Aorta (tissue), 5 donors: Measurements from ENCODE around the gene HAS3. TPM values are rescaled to one million over a fixed set of nuclear protein-coding genes. Genes with fewer than 3 reads are reported as not detected.

Experiments
- ATAC-seq: fragments of 200-7000 bp; cut with Tn5 transposase; one replicate; pipeline ENCODE4 v1.9.1; 2022; ENCODE audit warnings: moderate library complexity; ENCODE audit not compliant: low FRiP score
- DNase-seq, 2 donors: peaks; one replicate each; pipeline ENCODE4 v3.0.0-alpha.2; 2020
- H3K27ac ChIP-seq, 2 donors: one replicate each; pipeline ENCODE4 v1.5.1; 2013; ENCODE audit warnings: low read length in 2 of 2, mild to moderate bottlenecking in 2 of 2, moderate library complexity in 2 of 2, control low read depth in 1 of 2, inconsistent platforms in 1 of 2, low read depth in 1 of 2
- H3K27me3 ChIP-seq, 2 donors: one replicate each; pipeline ENCODE4 v1.6.1; 2013; ENCODE audit warnings: control low read depth in 1 of 2, low read length in 1 of 2, mild to moderate bottlenecking in 1 of 2, moderate library complexity in 1 of 2; ENCODE audit not compliant: insufficient read depth in 2 of 2, control insufficient read depth in 1 of 2
- H3K36me3 ChIP-seq, 2 donors: one replicate each; pipeline ENCODE4 v1.6.1; 2013; ENCODE audit warnings: control low read depth in 1 of 2, low read length in 1 of 2, mild to moderate bottlenecking in 1 of 2; ENCODE audit not compliant: insufficient read depth in 2 of 2, control insufficient read depth in 1 of 2
- H3K4me1 ChIP-seq, 2 donors: one replicate each; pipeline ENCODE4 v1.6.1; 2013; ENCODE audit warnings: low read length in 2 of 2, control low read depth in 1 of 2, mild to moderate bottlenecking in 1 of 2, moderate library complexity in 1 of 2; ENCODE audit not compliant: insufficient read depth in 2 of 2, control insufficient read depth in 1 of 2
- H3K4me3 ChIP-seq, 2 donors: one replicate each; pipeline ENCODE4 v1.5.1; 2013; ENCODE audit warnings: low read length in 2 of 2, control low read depth in 1 of 2, mild to moderate bottlenecking in 1 of 2
- H3K9me3 ChIP-seq: one replicate; pipeline ENCODE4 v1.6.1; 2013; ENCODE audit warnings: mild to moderate bottlenecking, low read length; ENCODE audit not compliant: control insufficient read depth
- WGBS, 2 donors: extraction: QIAGEN DNeasy Blood & Tissue Kit; methylation state at CpG; one replicate each; pipeline ENCODE4 v1.1.7; 2013; 5-methylcytosine and 5-hydroxymethylcytosine counted together
- intact Hi-C, 2 donors: fragments of 100-400 bp; cut with DNase I; formaldehyde crosslinking; loops; one replicate each; pipeline versions ENCODE4 v1.14.2 to v1.15.0; 2022
- polyA plus RNA-seq, 2 donors: library from polyadenylated mRNA; stranded (reverse); fragments of 200-250 nt; gene quantifications; one replicate each; pipeline ENCODE4 v1.2.3, GENCODE V29; 2013
- total RNA-seq, 2 donors: library from RNA; stranded (reverse); fragmentation: NEBNext Ultra II Directional; extraction: Animal tissue kit (Norgen Biotek cat#: 25700); gene quantifications; one replicate each; pipeline ENCODE4 v1.2.1, GENCODE V29; 2021
- donor health status: healthy with polysubstance abuse.
- donor health status: Bipolar disorder and iron deficiency.
- donor health status: DM: no; HTN: no; CAD: no.
- donor health status: DM: no; HTN: no; CAD: no.
- donor health status: DM: yes; HTN: yes; CAD: no.

Gene HAS3
- total and polyA plus RNA-seq, 4 donors, result 0.54 to 1.3 (median 0.78) TPM

DNA sequence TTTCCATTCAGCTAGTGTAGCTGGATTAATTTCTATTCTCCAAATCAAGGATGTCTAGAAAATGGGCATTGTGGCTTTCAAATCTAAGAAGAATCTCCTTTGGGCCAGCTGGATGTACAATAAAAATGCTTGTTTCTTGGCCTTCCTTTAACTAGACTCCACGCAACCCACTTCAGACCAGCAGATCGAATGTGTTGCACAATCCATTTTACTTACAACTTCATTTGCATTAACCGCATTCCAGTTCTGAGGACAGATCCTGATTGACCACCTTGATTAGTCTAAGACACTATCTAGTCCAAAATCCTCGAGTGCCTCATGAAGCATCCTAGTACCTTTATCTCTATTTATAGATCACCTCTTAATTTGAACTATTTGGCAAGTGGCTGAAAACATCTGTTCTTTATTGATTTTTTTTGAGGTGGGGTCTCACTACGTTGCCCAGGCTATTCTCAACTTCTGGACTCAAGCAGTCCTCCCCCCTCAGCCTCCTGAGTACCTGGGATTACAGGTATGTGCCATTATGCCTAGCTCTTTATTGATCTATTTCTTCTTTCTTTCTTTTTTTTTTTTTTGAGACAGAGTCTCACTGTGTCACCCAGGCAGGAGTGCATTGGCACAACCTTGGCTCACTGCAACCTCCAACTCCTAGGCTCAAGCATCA is 20.3 kb upstream of the HAS3 start:
- ATAC-seq, result no peak
- Histone ChIP-seq H3K27ac (no peak overlapping the region), H3K9me3 (no peaks in the 10 kb centered on the region), H3K36me3 (peaks cover 0 to 2% of the 10 kb centered on the region in 2 donors), H3K4me1 (no peaks in the 10 kb centered on the region), H3K4me3 (no peak overlapping the region), H3K27me3 (no peaks in the 10 kb centered on the region)
- intact Hi-C loops, result no loop called here
- 94 to 98% methylated on average over 5 of the region's 5 CpGs for WGBS, 2 donors
- DNase-seq, result no peak

DNA sequence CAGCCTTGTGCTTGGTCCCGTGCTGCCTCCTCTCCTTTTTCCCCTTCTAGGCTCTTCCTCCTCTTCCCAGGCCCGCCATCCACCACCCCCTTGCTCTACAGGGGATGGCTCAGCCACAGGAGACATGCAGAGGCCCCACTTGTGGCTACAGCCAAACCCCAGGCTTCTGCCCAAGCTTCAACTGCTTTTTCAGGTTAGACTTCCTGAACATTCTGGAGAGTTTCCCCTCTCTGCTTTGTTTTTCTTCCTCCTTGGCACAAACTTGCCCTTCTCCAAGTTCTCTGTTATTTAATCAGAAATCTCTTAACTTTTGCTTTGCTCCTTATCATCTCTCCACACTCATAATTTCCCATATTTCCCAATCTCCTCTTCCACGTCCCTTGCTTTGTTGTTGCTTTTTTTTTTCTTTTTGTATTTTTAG is 18.3 kb upstream of the HAS3 start:
- Histone ChIP-seq H3K36me3 (peaks cover 0 to 2% of the 10 kb centered on the region in 2 donors), H3K4me3 (no peak overlapping the region), H3K4me1 (no peaks in the 10 kb centered on the region), H3K27me3 (no peaks in the 10 kb centered on the region), H3K27ac (no peak overlapping the region), H3K9me3 (no peaks in the 10 kb centered on the region)
- DNase-seq (no peak), ATAC-seq (no peak)
- WGBS, 2 donors, result 73 to 77% methylated on average over 3 of the region's 3 CpGs
- intact Hi-C loops, result no loop called here

DNA sequence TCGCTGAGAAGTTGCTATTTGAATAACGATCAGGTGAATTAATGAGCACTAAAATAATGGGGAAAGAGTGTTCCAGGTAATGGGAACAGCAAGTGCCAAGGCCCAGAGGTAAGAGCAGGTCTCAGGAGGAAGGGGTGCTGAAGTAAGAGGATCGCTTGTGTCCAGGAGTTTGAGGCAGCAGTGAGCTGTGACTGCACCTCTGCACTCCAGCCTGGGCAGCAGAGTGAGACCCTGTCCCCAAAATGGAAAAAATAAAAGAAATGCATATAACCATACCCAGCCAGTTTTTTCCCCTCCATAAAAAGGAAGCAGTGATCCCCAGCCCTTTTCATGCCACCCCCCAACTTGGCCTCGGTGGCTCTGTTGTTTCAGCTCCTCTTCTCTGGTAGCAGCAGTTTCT is 16.8 kb upstream of the HAS3 start:
- DNase-seq (no peak), ATAC-seq (no peak)
- H3K4me1 ChIP-seq, result no peaks in the 10 kb centered on the region
- no peak overlapping the region for H3K27ac ChIP-seq
- no peaks in the 10 kb centered on the region for H3K9me3 ChIP-seq
- peaks cover 0 to 2% of the 10 kb centered on the region in 2 donors for H3K36me3 ChIP-seq
- no peaks in the 10 kb centered on the region for H3K27me3 ChIP-seq
- intact Hi-C loops, result no loop called here
- H3K4me3 ChIP-seq, result no peak overlapping the region
- 85 to 87% methylated on average over 4 of the region's 4 CpGs for WGBS, 2 donors

DNA sequence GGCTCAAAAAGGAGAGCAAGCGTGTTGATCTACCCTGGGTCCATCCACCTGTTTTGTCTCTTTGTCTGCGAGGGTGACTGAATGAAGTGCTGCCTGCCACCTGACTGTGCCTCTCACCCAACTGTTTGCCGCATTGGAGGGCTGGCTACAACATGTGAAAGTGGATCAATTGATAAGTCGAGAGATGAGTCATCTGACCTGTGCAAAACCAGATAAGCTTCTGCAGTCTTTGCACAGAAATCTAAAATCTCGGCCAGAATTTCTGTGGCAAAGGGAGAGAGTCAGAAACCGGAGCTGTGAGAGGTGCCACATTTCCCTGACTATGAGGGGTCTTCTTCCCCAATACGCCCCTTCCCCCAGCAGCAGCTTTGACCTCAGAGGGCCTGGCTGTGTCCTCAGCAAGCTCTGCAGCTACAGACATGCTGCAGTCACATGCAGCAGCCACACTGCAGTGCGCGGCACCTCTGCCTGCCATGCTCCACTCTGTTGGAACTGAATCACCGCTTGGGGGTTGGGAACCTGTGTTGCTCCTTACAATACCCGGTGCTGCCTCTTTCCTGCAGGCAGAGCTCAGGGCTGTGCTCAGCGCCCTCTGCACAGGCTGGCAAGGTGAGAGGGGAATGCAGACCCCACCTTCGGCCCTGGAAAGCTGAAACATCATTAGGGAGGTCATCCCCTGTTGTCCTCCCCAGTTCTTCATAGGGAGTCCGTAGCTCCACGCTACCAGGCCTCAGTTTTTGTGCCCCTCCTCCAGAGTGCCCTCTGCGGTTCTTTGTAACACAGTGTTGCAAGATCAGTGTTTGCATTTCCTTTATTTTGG is 16.2 kb upstream of the HAS3 start:
- Histone ChIP-seq H3K9me3 (no peaks in the 10 kb centered on the region), H3K27me3 (no peaks in the 10 kb centered on the region), H3K4me3 (no peak overlapping the region), H3K36me3 (peaks cover 0 to 1% of the 10 kb centered on the region in 2 donors), H3K4me1 (no peaks in the 10 kb centered on the region), H3K27ac (no peak overlapping the region)
- WGBS, 2 donors, result 67 to 69% methylated on average over 16 of the region's 16 CpGs
- no peak for ATAC-seq
- DNase-seq, result no peak
- intact Hi-C loops, result no loop called here

DNA sequence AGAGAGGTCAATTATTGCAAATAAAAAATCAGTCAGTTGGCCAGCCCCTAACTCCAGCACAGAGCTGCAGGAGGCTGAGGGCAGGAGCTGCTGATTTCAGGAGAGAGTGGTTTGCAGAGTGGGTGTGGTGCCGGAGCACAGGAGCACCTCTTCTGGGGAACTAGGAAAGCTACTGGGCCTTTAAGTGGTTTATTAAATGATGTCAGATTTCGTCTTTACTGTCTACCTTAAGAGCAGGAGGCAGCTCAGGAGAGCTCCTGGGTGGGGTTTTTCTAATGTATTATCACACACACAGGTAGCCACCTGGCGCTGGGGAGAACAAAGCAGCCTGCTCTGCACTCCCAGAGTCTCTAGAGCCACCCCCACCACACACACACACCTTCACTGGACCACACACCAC is 11.5 kb upstream of the HAS3 start:
- DNase-seq (no peak), ATAC-seq (no peak)
- 74 to 77% methylated on average over 3 of the region's 3 CpGs for WGBS, 2 donors
- intact Hi-C loops, result no loop called here
- Histone ChIP-seq H3K4me1 (no peaks in the 10 kb centered on the region), H3K27ac (no peak overlapping the region), H3K36me3 (no peaks in the 10 kb centered on the region), H3K4me3 (no peak overlapping the region), H3K9me3 (no peaks in the 10 kb centered on the region), H3K27me3 (no peaks in the 10 kb centered on the region)

DNA sequence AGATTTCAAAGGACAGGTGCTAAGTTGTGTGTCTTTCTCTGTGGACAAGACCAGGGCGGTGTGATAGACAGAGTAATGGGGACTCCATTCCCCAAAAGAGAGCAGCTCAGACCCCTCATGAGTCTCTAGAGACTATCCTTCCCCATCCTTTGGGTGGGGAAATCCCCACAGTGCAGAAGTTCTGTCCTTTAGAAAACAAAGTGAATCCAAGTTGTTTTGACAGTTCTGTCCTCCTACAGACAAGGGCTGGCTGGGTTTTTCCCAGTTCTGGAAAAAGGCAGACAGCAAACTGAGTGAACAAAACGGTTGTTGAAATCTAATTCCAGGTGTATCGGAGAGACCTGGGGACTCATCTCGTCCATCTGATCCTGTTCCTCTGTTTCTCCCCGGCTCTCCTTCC is 11.0 kb upstream of the HAS3 start:
- 81 to 83% methylated on average over 5 of the region's 5 CpGs for WGBS, 2 donors
- DNase-seq (no peak), ATAC-seq (no peak)
- Histone ChIP-seq H3K4me1 (no peaks in the 10 kb centered on the region), H3K27me3 (no peaks in the 10 kb centered on the region), H3K27ac (no peak overlapping the region), H3K4me3 (no peak overlapping the region), H3K36me3 (no peaks in the 10 kb centered on the region), H3K9me3 (no peaks in the 10 kb centered on the region)
- intact Hi-C loops, result no loop called here

DNA sequence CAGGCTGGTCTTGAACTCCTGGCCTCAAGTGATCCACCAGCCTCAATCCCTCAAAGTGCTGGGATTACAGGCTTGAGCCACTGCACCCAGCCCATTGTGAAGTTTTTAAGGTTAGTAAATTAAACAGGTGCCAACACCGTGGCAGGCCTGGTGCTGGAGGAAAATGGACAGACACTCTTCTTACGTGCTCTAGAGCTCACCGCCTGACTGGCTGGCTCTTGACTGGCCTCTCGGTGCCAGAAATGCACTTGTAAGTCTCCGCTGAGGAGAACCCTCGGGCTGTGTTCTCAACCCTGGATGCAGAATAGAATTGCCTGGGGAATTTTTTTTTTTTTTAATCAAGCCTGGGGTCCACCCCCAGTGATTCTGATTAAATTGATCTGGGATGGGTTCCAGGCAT is 10.3 kb upstream of the HAS3 start:
- no peak overlapping the region for H3K27ac ChIP-seq
- no peaks in the 10 kb centered on the region for H3K4me1 ChIP-seq
- no peaks in the 10 kb centered on the region for H3K27me3 ChIP-seq
- intact Hi-C loops, result no loop called here
- ATAC-seq (no peak), DNase-seq (no peak)
- no peaks in the 10 kb centered on the region for H3K9me3 ChIP-seq
- H3K36me3 ChIP-seq, result no peaks in the 10 kb centered on the region
- WGBS, 2 donors, result 64 to 65% methylated on average over 6 of the region's 6 CpGs
- no peak overlapping the region for H3K4me3 ChIP-seq

DNA sequence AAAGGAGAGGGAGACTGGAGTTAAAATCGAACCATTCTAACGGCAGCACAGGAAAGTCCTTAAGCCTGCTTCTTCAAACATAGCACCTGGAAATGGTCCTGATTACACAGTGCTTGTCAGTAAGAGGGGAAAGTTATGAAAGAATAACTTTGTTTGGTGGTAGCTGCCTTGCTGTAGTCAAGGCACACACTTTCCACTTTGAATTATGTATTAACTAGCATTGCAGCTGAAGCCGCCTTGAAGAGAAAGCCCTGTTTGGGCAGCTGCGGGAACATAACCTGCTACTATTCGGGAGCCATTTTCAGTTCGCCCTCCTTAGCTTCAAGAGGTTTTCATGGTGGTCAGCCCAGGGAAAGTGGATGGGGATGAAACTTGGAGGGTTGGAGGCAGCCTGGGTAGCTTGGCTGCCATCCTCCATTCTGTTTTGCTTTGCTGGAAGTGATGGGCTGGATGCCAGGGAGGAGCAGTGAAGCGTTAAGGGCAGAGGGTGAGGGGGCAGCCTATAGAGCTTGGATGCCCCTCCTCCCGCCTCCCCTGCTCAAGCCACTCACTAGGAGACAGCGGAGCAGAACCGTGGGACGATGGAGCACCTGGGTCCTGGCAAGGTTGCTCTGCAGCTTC is 5.3 kb upstream of the HAS3 start:
- Histone ChIP-seq H3K4me3 (no peak overlapping the region), H3K9me3 (no peaks in the 10 kb centered on the region), H3K4me1 (no peaks in the 10 kb centered on the region), H3K27me3 (no peaks in the 10 kb centered on the region), H3K27ac (no peak overlapping the region), H3K36me3 (no peaks in the 10 kb centered on the region)
- ATAC-seq, result no peak
- intact Hi-C loops, result no loop called here
- DNase-seq, result no peak
- WGBS, 2 donors, result 55 to 61% methylated on average over 11 of the region's 11 CpGs
